Dermis microvascular lymphatic vessel endothelial cell (primary cell): ENCODE results near the gene ZBTB8B. TPM values are rescaled to one million over a fixed set of nuclear protein-coding genes. Genes with fewer than 3 reads are reported as not detected.
"Not testable (repeated sequence)": the region's sequence is repeated elsewhere in the genome, so short reads cannot be mapped to it uniquely, and the experiment has no call there.

Source experiments
- DNase-seq, 2 donors: peaks; one replicate each; pipeline versions ENCODE4 v3.0.0 to v3.0.0-alpha.2; 2010; ENCODE audit warnings: low read depth in 2 of 2
- total RNA-seq: library from RNA; depleted of rRNA; stranded (reverse); fragments of >200 nt; gene quantifications from 2 replicates; pipeline ENCODE4 v1.2.1, GENCODE V29; 2014

Gene ZBTB8B
- total RNA-seq, 1 donor from 2014 or later = under 0.01 TPM

DNA sequence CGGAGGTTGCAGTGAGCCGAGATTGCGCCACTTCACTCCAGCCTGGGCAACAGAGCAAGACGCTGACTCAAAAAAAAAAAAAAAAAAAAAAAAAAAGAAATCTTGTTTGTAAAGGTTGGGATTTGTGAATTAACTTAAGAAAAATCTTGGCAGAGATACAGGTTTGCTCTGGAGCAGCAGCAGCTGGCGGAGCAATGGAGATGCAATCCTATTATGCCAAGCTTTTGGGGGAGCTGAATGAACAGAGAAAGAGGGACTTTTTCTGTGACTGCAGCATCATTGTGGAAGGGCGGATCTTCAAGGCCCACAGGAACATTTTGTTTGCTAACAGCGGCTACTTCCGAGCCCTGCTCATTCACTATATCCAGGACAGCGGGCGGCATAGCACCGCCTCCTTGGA is 5.6 kb downstream of the ZBTB8B start:
- DNase-seq = no peak

DNA sequence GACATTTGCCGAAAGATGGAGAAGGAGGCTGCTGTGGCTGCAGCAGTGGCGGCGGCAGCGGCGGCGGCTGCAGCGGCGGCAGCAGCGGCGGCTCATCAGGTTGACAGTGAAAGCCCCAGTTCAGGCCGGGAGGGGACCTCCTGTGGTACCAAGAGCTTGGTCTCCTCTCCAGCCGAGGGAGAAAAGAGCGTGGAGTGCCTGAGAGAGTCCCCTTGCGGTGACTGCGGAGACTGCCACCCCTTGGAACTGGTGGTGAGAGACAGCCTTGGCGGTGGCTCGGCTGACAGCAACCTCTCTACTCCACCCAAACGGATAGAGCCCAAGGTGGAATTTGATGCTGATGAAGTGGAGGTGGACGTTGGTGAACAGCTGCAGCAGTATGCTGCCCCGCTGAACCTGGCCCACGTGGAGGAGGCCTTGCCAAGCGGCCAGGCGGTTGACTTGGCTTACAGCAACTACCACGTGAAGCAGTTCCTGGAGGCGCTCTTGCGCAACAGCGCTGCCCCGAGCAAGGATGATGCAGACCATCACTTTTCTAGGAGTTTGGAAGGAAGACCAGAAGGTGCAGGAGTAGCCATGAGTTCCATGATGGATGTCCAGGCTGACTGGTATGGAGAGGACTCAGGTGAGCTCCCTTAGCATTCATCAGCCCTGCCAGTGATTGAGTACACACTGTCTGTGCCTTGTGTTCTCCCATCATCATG is 6.3 kb downstream of the ZBTB8B start:
- DNase-seq = peak in 1 of 2 donors; percentile 25

GRCh38 chr1:32471695-32472362 is 7.0 kb downstream of the ZBTB8B start:
- no peak for DNase-seq

GRCh38 chr1:32472966-32473365 is 8.1 kb downstream of the ZBTB8B start:
- DNase-seq = not testable (repeated sequence)

DNA sequence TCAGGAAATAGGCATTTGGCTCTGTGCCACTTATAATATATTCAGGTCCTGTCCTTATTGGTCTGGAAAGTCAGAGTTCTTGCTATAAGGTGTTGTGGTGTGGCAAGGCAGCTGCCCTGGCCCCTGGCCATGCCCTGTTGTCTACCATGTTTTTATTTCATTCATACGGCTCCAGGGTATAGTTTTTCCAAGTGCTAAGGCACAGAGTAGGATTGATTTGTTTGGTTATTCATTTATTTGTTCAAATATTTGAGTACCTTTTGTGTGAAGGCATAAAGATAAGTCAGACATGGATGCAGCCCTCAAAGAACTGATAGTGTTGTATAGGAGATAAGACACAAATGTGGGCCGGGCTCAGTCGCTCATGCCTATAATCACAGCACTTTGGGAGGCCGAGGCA is 10.1 kb downstream of the ZBTB8B start:
- DNase-seq = no peak

DNA sequence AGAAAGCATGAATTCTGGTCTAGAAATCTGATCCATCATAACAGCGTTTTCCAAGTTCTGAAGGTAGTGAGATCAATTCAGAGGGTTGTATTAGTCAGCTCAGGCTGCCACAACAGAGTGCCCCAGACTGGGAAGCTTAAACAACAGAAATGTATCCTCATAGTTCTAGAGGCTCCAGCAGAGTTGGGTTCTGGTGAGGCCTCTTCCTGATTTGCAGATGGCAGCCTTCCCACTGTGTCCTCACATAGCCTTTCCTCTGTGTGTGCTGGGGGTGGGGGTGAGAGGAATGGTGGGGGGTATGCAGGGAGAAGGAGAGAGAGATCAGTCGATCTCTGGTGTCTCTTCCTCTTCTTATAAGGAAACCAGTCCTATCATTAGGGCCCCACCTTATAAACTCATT is 15.1 kb downstream of the ZBTB8B start:
- no peak for DNase-seq

DNA sequence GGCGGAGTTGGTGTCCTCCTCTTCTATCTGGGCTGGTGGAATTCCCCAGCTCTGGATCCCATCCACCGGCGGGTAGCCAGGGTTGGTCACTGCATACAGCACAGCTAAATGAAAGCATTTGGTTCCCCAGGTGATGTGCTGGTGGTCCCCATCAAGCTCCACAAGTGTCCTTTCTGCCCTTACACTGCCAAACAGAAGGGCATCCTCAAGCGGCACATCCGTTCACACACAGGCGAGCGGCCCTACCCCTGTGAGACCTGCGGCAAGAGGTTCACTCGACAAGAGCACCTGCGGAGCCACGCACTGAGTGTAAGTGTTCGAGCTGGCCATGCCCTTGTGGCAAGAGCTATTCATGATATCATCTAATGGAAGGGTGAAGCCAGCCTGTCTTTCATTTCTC is 15.9 kb downstream of the ZBTB8B start:
- DNase-seq = no peak

DNA sequence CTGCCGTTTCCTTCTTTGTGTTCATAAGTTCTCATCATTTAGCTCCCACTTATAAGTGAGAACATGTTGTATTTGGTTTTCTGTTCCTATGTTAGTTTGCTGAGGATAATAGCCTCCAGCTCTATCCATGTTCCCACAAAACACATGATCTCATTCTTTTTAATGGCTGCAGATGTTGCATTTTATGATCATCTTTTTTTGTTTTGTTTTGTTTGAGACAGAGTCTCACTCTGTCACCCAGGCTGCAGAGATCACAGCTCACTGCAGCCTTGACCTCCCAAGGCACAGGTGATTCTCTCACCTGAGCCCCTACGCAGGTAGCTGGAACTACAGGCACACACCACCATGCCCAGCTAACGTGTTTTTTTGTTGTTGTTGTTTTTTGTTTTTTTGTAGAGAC is 16.9 kb downstream of the ZBTB8B start:
- not testable (repeated sequence) for DNase-seq

DNA sequence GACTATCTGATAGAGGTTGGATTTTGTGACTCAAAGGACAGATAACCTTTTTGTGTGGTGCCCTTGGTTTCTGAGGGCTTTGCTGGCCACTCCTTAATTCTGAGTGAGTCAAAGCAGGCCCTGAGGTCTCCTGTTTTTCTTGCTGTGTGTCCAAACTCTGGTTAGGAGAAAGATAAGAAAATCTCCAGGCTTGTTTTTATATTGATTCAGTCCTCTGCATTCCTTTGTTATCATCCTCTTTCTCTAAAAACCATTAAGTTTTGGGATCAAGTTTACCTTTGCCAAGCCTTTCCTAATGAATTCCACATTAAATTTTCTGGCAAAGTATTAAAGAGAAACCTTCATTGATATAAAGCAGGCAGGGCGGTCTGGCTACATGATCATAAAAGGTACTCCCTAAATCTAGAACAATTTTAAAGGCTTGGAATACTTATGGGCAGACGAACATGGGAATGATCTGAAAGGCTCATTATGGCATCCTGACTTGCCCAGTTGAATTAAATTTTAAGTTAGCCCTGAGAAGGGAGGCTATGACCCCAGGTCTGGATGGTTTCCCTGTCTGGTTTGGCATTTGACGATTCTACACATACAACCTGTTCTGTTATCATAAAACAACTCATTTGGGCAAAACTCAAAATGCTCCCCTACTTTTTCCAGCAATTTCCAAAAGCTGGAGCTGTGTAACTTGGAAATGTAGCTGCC is 20.8 kb downstream of the ZBTB8B start:
- DNase-seq = no peak

GRCh38 chr1:32486463-32487113 is 21.7 kb downstream of the ZBTB8B start:
- no peak for DNase-seq

GRCh38 chr1:32487182-32487581 is 22.3 kb downstream of the ZBTB8B start:
- DNase-seq = no peak

- DNase-seq = no peak
Observed at GRCh38 chr1:32489774-32490454, 25.0 kb downstream of the ZBTB8B start.

GRCh38 chr1:32491386-32491785 is 26.5 kb downstream of the ZBTB8B start:
- no peak for DNase-seq

DNA sequence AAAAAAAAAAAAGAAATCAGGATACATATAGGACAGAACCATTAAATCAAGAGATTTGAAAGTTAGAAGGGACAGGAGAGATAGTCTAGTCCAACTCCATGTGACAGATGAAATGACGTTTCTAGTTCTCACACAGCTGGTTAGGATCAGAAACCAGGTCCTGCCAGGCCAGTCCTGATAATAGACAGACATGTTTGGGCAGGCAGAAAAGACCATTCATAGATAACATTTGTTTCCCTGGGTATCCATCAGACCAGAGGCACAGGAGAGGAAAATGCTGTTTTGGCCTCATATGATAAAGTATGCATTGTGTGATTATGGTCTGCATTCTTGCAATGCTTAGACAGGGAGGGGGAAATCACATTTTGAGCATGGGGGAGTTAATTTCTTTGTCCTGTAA is 29.3 kb downstream of the ZBTB8B start:
- no peak for DNase-seq

GRCh38 chr1:32494711-32495337 is 30.0 kb downstream of the ZBTB8B start:
- no peak for DNase-seq

GRCh38 chr1:32496127-32496526 is 31.3 kb downstream of the ZBTB8B start:
- peak; percentile 72 to 81 for DNase-seq

GRCh38 chr1:32498751-32499150 is 33.9 kb downstream of the ZBTB8B start:
- no peak for DNase-seq

GRCh38 chr1:32500387-32501209 is 35.7 kb downstream of the ZBTB8B start:
- DNase-seq = peak in 1 of 2 donors; percentile 56

DNA sequence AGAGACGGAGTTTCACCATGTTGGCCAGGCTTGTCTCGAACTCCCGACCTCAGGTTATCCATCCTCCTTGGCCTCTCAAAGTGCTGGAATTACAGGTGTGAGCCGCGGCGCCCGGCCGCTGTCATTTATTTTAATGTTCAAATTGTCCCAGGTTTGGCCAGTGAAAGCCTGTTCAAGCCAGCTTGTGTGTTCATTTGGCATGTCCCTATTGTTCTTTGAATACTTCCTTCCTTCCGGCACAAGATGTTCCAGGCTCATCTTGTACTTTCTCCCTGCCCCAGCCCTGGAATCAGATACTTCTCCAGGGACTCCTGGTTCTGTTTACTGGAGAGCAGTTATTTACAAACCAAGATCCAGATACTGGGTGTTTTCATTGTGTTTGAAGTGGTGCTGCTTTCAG is 37.0 kb downstream of the ZBTB8B start:
- DNase-seq = peak in 1 of 2 donors; percentile 65

- no peak for DNase-seq
Observed at GRCh38 chr1:32503153-32503552, 38.3 kb downstream of the ZBTB8B start.
